Measurements from ENCODE around the gene NFATC2.

DNA sequence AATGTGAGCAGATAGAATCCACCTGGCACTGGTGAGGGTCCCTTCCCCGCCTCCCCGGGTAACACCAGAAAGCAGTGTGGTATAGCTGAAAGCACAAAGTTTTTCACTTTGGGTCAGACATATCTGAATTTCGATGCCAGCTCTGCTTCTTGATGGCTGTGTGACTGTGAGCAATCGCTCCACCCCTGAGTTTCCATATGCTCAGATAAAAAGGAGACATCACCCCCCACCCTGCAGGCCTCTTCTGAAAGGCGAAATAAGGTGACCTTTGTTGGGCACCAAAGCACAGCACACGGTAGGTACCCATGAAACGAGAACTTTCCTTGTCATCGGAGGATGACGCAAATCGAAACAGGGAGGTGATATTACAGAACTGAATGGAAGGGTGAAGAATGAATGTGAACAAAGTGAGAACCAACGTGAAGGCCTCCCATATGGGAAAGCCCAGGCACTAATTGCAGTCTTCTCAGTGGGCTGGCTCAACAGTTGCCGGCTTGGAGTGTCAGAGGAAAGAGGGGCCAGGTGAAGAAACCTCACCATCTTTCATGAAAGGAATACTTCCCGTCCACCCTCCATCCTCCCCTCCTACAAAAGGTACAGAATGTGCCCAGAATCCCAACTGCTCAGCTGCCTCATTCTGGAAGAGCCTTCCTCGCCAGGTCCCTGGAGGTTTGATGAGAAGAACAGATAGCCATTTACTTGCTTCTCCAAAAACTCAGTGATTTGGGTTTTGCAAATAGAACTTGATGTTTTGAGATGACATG, 61.8 kb downstream of the NFATC2 start:
- TF ChIP-seq CTCF (IDR thresholded peaks at IDR 0.05; ENCODE audit: insufficient read depth, low read depth, low read length): no peak
- TF ChIP-seq EZH2 (IDR thresholded peaks at IDR 0.05; ENCODE audit: insufficient read depth, low read length): no peak

Data from astrocyte (in vitro differentiated cells and primary cell).